Keratinocyte (primary cell): ENCODE data around the gene TBCD.

Source experiments
- EZH2 ChIP-seq: IDR thresholded peaks from one replicate; pipeline ENCODE4 v1.6.1; 2012; ENCODE audit warnings: inconsistent platforms, mild to moderate bottlenecking, low read length, moderate library complexity
- TF ChIP-seq, protein P1 (sequence below), 3 experiments: IDR thresholded peaks in 1 of 3; conservative IDR thresholded peaks in 1 of 3; optimal IDR thresholded peaks in 1 of 3; 2 replicates in 2 of 3; 3 replicates in 1 of 3; pipeline versions ENCODE3 to v1.5.1; 2011; ENCODE audit warnings: low read length in 3 of 3, mild to moderate bottlenecking in 3 of 3, moderate library complexity in 2 of 3, control low read depth in 1 of 3, inconsistent platforms in 1 of 3; ENCODE audit not compliant: insufficient read depth in 2 of 3; ENCODE audit errors: extremely low read depth in 1 of 3

GRCh38 chr17:82808921-82809905, 57.3 kb downstream of the TBCD start:
- TF ChIP-seq, protein P1, sequence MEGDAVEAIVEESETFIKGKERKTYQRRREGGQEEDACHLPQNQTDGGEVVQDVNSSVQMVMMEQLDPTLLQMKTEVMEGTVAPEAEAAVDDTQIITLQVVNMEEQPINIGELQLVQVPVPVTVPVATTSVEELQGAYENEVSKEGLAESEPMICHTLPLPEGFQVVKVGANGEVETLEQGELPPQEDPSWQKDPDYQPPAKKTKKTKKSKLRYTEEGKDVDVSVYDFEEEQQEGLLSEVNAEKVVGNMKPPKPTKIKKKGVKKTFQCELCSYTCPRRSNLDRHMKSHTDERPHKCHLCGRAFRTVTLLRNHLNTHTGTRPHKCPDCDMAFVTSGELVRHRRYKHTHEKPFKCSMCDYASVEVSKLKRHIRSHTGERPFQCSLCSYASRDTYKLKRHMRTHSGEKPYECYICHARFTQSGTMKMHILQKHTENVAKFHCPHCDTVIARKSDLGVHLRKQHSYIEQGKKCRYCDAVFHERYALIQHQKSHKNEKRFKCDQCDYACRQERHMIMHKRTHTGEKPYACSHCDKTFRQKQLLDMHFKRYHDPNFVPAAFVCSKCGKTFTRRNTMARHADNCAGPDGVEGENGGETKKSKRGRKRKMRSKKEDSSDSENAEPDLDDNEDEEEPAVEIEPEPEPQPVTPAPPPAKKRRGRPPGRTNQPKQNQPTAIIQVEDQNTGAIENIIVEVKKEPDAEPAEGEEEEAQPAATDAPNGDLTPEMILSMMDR (optimal IDR thresholded peaks at IDR 0.05 in 1 of 3, IDR thresholded peaks at IDR 0.05 in 1 of 3, conservative IDR thresholded peaks at IDR 0.05 in 1 of 3; ENCODE audit: extremely low read depth in 1 of 3, insufficient read depth in 2 of 3, low read length in 3 of 3): no peak
- no peak for TF ChIP-seq EZH2
